Gastrocnemius medialis (tissue), 4 donors: Measurements from ENCODE around the gene BLMH.

Experiments used
- CTCF ChIP-seq, 5 experiments: fragments of 450-650 bp in 3 of 5; fragments of 200-600 bp in 2 of 5; sonication (generic) in 2 of 5; IDR thresholded peaks in 4 of 5; conservative IDR thresholded peaks in 1 of 5; 1 replicate in 4 of 5; 2 replicates in 1 of 5; pipeline ENCODE4 v1.5.1; 2016 to 2019; ENCODE audit warnings: antibody characterized with exemption in 5 of 5, mild to moderate bottlenecking in 3 of 5, moderate library complexity in 3 of 5
- POLR2A ChIP-seq, 2 donors: fragments of 450-650 bp; IDR thresholded peaks; one replicate each; pipeline ENCODE4 v1.6.1; 2017; ENCODE audit warnings: antibody characterized with exemption in 2 of 2, mild to moderate bottlenecking in 2 of 2, moderate library complexity in 2 of 2

- TF ChIP-seq CTCF (IDR thresholded peaks at IDR 0.05 in 4 of 5, conservative IDR thresholded peaks at IDR 0.05 in 1 of 5) (no peak), POLR2A (IDR thresholded peaks at IDR 0.05) (no peak)
Observed at GRCh38 chr17:30232824-30233427, 58.8 kb downstream of the BLMH start.
